HG02852 (cell line): Measurements from ENCODE around the gene CARMIL3.

Experiments
- ATAC-seq: cut with Tn5 transposase; IDR thresholded peaks from one replicate; pipeline ENCODE4 v1.9.1; 2021; ENCODE audit warnings: mild to moderate bottlenecking, moderate library complexity; ENCODE audit not compliant: unreplicated experiment

Gene CARMIL3

DNA sequence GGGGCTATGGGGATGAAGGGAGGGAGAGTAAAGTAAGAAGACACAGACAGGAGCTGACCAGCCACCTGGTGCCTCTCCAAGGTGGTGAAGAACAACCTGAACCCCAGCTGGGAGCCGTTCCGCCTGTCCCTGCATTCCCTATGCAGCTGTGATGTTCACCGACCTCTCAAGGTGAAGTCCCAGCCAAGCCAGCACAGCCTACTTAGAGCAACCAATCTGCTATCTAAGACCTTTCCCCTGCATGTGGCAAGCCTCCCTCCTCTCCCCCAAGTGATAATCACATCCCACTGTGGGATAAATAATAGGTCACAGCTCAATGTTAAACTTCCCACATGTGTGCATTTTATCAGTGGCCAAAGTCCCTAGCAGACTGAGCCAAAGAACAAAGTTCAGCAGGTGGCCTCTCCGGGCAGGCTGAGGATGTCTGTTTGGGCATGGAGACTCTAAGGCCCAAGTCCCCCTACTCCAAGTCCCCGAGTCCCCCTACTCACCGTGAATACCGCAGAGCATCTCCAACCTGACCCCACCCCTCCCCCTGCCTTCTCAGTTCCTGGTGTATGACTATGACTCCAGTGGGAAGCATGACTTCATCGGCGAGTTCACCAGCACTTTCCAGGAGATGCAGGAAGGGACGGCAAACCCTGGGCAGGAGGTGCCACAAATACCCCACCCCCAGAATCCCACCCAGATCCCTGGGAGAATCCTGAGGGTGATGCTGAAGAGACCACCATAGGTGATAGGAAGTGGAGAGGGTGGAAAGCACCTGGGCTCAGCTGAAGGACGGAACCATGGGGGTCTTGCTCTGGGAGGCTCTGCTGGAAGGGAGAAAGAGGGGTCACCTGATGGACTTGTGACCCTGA, 23.0 kb downstream of the CARMIL3 start:
- ATAC-seq = no peak

DNA sequence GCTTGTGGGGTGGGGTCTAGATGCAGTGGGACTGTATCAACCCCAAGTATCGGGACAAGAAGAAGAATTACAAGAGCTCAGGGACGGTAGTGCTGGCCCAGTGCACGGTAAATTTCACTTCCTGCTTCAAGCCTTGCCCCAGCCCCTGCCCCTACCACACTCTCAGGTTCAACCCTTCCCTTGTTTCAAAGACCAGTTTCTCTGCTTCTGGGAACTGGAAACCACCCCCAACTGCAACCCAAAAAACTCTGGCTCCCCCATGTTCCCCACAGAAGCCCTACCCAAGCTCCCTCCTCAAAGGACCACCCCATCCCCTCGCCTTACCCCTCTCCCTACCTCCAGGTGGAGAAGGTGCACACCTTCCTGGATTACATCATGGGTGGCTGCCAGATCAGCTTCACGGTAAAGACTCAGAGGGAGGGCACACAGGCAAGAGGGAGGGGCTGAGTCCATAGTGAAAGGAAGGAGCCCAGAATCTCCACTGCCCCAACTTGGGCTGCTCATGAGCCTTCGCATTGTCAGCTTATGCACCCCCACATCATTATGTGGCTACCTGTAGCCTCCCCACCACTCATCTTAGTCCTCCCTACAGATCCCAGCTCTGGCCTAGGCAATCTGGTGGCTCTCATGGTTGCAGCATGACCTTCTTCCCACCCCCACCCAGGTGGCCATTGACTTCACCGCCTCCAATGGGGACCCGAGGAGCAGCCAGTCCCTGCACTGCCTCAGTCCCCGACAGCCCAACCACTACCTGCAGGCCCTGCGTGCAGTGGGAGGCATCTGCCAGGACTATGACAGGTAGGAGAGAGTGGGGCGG, 23.9 kb downstream of the CARMIL3 start:
- no peak for ATAC-seq

DNA sequence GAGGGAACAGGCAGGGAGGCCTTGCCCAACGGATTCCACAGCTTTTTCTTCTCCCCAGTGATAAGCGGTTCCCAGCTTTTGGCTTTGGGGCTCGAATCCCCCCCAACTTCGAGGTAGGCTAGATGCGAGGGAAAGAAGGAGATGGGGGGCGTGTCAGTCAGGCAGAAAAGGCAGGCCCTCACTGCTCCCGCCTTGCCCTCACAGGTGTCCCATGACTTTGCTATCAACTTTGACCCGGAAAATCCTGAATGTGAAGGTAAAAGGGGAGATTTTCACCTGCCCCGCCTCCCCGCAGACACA, 24.4 kb downstream of the CARMIL3 start:
- ATAC-seq = no peak

DNA sequence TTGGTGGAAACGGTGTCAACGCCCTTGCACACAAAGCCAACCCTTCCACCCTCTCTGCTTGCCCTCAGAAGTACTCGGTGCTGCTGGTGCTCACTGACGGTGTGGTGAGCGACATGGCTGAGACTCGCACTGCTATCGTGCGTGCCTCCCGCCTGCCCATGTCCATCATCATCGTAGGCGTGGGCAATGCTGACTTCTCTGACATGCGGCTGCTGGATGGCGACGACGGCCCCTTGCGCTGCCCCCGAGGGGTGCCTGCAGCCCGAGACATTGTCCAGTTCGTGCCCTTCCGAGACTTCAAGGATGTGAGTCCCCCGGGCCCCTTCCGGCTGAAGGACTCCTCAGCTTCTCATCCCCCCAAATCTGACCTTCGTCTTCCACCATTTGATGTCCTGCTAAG, 25.3 kb downstream of the CARMIL3 start:
- no peak for ATAC-seq

DNA sequence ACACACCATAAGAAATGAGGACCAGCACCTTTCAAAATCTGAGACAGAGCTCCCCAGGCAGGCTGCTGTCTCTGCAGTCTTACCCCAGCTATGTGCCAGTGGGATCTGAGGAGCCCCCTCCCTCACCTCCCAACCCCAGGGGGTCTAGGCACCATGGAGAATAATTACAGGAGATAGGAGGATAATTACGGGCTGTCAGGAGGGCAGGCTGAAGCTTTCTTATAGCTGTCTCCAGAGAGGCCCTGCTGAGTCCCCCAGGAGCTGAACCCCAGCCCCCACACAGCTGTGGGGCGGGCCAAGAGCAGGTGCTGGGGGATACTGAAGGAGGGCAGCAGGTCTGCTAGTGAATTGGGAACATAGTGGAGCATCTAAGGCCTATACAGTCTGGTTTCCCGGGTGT, 26.3 kb downstream of the CARMIL3 start:
- ATAC-seq = no peak

DNA sequence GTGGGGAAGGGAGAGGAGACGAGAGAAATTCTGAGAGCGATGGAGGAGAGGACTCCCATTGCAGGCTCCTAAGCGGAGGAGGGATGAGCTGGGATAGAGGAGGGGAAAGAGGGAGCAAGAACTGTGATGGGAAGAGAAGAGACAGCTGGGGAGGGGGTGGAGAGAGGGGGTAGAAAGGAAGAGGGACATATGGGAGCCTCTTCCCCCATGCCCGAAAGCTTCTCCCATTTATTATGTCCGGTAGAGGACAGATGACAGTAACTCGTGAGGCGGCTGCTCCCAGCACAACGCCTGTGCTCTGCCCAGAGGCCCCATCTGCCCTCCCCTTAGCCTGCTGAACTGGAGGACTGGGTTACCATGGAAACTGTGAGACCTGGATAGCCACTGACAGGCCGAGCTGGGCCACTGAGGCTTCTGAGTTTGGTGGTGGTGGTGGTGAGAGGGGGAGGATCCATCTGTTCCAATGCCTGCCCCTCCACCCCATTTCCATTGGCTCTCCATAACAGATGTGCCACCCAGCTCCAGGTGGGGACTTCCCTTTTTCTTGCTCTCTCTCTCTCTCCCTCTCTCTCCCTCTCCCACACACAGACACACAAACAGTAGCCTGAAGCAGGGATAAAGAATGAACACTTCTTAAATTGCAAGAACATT, 27.8 kb downstream of the CARMIL3 start:
- ATAC-seq = no peak

DNA sequence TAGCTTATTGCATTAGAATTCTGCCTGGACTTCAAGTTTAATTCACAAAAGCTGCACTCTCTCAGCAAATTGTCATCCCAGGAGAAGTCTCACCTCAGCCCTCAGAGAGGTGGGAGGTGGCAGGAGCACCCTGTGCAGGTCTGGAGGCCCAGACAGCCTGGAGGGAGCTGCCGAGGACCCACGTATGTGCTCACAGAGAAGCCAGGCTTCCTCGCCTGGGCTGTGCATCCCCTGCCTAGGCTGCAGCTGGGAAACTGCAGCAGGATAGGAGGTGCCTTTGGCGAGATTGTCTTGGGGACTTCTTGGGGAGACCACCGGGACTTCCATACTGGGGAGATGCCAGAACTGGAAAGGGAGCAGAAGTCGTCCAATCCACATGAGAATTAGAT, 28.3 kb downstream of the CARMIL3 start:
- ATAC-seq = no peak

DNA sequence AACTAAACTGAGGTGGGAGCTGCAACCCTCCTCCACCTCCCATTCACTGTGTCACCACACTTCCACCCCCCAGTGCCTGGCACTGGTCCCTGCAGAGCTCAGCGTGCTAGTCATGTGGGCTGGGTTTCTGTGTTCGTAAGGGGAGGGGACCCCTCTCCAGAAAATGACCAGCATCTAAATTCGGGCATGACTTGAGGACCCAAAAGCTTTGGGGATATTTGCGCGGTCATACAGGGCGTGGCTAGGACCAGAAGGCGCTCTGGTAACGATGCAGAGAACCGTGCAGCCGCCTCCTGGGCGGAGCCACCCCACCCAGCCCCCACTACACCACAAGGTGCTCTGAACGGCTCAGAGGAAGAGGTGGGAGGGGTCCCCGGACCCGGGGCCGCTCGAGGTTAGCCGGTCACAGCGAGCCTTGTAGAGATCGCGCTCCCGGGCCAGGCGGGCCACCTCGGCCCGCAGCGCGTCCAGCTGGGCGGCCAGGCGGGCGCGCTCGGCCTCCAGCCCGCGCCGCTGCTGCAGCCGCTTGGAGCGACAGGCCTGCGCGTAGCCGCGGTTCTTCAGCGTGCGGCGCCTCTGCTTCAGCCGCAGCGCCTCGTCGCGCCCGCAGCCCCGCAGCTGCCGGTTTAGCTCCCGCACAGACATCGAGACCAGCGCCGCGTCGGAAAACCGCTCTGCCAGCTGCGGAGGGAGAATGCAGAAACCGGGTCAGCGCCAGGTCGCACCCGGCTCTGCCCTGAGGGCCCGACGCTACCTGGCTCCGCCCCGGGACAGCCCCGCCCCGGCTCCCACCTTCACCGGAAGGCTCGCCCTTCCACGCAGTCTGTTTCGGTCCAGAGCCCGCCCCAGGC, 29.3 kb downstream of the CARMIL3 start:
- ATAC-seq = peak; percentile 90

DNA sequence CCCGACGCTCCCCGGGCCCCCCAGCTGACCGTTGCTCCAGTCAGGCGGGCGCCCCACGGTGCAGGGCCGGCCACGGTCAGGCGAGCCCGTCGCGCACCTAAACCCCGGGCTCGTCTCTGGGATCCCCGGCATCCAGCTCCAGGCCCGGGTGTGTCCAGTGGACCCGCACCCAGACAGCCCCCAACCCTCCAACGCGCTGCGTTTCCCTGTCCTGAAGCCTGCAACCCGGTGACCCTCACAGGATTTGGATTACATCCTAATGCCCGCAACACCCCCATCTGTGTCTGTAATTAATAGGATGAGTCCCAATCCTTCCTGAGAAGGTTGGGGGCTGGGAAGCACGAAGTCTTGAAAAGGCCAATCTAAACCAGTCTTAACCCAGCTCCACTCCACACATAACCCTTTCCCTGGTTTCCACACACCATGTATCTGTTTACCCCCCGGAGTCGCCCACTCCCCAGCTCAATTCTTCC, 30.0 kb downstream of the CARMIL3 start:
- no peak for ATAC-seq

DNA sequence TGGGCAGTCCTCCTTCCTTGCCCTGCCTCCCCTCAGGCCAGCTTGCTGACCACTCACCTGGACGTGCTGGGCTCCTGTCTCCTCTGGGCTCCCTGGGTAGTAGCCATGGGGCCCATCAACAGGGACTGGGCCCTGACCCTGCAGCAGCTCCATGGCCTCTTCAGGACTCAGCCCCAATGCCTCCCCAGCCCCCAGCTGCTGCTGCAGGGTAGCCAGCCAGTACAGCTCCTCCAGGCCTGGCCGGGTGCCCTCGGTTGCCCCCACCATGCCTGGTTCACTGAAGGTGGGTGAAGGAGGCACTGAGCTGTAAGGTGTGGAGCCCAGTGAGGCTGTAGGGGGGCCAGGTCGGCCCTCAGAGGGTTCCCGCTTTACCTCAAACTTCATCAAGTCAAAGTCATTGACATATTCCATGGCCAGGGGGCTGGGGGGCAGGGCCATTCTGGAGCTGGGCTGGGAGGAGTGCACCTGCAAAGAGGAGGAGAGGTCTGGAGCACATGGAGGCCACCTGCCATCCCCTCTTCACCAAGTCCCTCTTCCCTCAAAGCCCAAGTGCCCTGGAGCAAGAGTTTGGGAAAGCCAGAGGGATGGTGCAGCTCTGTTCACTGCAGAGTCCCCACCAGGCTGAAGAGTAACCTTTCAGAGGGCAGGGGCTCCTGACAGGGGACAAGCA, 30.7 kb downstream of the CARMIL3 start:
- no peak for ATAC-seq

DNA sequence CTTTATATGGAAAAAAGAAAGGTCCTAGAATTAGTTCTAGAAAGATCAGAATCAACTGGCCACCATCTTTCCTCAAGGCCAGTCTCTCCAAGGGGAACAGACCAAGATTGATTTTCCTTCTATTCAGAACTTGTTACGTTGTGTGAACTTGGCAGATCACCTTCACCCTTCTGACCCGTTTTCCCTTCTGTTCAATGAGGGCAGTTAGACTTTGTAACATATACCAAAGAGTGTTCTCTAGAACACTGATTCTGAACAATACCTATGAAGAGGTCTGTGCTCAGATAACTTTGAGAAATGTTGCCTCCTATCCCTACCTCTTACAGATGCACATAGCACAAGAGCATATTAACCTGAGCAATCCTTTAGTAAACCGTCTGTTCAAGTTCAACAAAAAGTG, 31.7 kb downstream of the CARMIL3 start:
- ATAC-seq = no peak

DNA sequence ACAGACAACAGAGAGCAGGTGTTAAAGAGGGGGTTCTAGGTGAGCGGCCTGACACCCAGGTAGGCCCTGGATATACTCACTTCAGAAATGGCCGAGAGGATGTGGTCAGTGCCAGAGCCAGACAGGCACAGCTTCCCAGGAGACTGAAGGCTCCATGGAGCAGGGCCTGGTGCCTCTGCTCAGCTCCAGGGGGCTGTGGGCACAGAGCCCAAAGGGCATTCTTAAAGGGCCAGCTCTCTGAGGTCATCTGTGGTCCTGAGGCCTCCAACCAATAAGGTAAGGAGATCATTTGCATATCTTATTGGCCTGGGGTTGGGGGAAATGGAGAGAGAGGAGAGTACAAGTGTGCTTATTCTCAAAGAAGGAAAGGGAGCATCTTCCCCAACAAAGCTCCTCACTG, 32.6 kb downstream of the CARMIL3 start:
- no peak for ATAC-seq

DNA sequence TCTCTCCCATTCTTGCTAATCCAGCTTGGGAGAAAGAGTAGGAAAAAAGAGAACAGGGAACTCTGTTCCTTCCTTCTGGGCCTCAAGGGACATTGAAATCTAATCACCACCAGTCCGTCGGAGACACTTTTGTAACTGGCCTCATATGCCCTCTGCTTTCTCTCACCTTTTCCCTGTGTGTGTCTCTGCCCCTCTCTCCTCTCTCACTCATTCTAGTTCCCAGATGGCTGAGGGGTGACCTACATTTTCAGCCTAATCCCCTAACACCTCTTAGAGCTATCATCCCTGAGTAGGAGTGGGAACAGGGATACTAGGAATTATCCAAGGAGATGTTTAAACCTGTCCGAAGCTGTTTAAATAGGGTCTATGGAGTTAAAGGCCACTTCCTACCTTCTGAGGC, 33.4 kb downstream of the CARMIL3 start:
- ATAC-seq = no peak

DNA sequence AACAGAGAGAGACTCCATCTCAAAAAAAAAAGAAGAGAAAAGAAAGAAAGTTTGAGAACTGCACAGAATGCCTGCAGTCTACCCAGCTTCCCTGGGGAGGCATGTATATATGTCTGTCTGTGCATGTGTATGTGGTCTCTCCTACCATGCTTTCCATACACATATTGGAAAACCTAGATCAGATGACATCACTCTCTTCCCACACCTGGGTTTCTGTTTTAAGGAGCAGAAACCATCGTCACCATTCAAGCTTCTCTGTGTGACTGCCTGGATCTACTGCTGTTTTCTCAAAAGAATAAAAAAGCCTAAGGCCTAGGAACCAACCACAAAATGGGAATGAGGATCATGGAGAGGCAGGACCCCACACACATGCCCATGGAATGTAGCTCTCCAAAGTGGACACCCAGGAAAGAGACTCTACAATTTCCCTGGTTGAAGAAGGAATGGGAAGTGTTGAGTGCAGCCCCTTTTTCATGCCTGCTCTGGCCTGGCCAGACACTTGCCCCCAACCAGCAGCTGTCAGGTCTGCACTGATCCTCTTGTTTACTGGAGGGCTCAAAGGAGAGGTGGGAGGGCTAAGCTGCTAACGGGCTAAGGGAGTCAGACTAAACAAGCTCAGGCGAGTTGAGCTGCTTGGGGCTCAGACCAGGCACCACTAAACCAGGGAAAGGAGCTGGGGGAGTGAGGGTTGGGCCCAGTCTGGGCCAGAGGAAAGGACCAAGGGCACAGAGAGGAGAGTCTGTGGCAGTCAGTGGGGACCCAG, 34.6 kb downstream of the CARMIL3 start:
- no peak for ATAC-seq

DNA sequence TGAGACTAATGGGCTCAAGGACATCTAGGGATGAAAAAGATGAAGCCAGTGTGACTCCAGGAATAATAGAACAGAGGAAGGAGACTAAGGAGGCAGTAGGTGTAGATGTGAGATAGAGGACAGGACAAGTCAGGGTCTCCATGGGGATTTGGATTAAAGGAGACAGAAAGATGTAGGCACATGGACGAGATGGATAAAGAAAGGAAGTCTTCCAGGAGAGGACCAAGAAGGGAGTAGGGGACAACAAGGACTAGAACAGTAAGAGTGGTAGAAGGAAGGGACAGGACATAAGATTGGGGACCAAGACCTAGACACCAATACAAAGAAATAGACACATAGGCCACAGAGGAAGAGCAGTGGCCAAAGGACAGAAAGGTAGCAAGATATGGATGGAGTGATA, 35.2 kb downstream of the CARMIL3 start:
- ATAC-seq = no peak

DNA sequence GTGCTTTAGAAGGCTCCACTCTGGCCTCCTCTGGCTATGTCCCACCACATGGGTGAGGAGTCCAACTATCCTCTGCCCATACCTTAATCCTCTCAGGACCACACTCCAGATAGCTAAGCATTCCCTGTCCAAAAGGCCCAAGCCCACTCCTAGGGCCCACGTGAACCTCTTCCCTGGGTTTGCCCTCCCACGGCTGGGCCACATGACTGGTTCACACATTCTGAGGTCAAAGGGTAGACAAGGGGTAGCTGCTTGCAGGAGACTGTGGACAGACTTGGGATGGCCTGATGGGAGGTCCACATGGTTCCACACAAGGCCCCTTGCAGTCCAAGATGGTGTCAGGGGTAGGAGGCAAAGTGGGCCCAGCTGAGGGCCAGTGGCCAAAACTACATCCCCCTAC, 36.3 kb downstream of the CARMIL3 start:
- no peak for ATAC-seq

DNA sequence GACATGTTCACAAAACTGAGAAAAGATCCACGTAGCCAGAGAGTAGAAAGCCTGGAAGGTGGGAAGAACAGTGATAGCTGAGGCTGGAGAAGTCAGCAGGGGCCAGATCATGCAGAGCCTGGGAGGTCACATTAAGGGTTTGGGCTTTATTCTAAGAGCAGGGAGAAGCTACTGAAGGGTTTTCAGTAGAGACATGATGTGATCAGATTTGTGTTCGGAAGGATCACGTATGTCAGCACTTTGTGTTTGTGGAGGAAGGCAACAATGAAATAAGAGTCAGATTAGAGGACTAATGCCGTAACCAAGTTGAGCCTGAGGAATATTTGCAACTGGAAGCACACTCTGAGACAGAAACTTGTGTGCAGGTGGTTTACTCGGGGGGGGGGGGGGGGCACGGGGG, 38.1 kb downstream of the CARMIL3 start:
- ATAC-seq = no peak

DNA sequence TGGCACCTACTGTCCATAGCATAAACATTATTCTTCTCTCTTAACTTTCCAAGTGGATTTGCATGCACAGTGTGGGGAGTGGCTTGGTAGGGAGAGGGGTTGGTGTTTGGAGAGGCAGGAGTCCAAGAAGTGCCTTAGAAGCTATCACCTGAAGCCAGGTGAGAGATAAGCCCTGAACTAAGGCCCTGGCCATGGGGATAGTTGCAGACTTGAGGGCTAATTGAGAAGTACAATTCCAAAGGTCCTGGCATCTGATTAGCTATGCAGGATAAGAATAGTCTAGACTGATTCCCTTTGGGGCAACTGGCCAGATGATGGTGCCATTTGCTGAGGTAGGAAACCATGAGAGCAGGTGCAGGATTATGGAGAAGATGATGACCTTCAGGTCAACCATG, 40.3 kb downstream of the CARMIL3 start:
- no peak for ATAC-seq

DNA sequence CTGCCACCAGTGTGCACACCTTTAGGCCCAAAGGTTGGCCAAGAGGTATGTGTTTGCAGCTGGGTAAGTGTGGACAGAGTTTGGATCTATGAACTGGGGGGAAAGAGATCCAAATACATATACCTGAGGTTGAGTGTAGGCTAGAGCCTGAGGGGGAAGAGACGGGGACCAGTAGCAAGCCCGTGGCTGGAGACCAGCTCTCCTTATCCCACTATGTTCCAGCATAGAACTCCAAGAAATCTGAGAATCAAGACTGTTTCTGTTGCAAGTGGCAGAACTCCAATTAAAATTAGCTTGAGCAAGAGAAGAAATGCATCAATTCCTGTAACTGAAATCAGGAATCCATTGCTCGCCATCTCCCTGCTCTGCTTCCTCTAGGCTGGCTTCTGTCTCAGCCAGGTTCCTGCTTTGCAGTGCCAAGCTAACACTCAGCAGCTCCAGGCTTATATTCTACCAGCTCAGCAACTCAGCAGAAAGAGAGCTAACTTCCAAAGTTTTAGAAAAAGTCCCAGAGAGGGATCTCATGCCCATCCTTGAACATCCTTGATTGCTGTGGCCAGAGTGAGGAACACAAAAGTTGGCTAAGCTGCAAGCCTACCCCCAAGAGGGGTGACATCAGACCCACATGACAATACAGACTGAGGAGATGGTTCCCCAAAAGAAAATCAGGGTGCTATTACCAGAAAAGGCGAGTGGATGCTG, 40.8 kb downstream of the CARMIL3 start:
- ATAC-seq = no peak
